ENCODE data around the gene CD180.

CD180 gene

DNA sequence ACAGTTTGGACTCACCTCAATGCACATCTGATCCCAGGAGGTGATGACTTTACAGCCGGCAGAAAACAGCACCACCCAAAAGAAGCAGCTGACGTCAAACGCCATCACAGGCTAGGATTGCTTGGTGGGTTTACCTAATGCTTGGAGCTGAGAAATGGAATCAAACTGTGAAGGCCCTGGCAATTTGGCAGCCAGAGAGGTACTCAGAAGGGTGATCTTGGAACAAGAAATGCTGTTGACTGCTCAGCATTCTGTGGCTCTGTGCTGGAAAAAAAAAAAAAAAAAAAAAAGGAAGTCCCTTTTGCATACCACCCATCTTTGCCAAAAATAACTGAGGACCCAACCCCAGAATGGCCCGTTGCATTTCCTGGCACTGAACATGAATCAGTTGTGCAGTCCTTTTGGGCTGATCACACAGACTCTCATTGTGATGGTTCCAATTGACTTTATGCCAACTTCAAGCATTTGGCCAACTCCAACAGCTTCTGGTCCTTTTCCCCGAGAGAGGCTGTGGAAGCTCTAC, at the start of gene CD180:
CD180 (minus strand) TSS at position 263 of the 523 bp plus-strand sequence; CDS start at position 105, 158 bp downstream.
- DNase-seq (ENCODE audit: low spot score) = no peak

DNA sequence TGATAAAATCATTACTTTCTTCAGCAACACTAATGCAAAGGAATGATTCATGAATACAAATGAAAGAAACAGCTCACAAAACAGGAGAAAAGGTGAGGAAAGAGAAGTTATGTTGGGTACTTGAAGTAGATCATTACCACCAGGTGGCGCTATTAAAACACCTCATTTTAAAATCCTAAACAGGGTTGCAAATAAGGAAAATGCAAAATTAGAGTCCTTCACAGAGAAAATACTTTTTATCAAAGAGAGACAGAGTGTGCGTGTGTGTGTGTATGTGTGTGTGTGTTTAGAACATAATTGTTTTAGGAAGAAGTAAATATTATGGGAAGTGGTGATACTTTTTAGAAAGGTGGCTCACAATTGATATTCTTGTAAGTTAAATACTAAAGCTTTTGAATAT, 49.5 kb upstream of the CD180 start:
- peak; percentile 59 for DNase-seq (ENCODE audit: low spot score)

DNA sequence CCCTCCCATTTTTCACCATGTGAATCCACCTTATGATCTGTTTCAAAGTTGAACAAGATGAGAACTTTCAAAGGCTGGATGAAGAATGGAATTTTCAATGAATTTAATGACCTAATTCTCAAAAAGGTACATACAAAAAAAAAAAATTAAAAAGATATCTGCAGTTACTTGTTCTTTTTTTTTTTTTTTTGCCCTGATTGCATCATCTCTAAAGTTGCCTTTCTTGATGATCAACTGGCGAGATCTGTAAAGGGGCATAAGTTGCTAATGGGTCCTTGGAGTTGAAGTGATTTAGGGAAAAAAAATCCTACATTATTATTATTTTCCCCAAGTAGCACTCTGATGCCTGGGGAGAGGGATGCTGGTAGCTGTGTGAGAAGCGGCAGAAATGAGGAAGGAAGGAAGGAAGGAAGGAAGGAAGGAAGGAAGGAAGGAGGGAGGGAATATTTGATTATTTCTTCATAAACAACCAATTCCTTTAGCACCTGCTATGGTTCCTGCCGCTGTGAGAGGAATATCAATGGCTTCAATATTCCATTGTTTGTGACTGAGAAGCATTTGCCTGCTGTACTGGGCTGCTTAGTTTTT, 48.8 kb upstream of the CD180 start:
- DNase-seq (ENCODE audit: low spot score) = no peak

DNA sequence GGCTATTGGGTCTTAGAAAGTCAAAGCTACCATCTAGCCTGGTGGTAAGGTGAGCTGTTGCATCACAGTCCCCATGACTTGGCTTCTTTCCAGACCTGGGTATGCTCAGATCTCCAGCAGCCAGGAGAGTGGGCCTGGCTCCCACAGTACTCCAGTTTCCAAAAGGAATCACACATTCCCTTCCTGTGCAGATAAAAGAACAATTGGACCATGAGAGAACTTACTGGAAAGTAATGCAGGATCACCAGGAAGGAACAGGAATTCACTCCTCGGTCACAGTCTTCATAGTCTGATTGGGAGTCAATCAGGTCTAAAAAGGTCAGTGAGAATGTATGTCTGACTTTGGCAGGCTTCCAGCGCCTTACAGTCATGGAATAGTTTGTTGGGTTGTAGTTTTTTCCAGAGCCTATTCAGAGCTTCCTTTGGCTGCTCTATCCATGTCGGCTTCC, 47.8 kb upstream of the CD180 start:
- DNase-seq (ENCODE audit: low spot score) = no peak

DNA sequence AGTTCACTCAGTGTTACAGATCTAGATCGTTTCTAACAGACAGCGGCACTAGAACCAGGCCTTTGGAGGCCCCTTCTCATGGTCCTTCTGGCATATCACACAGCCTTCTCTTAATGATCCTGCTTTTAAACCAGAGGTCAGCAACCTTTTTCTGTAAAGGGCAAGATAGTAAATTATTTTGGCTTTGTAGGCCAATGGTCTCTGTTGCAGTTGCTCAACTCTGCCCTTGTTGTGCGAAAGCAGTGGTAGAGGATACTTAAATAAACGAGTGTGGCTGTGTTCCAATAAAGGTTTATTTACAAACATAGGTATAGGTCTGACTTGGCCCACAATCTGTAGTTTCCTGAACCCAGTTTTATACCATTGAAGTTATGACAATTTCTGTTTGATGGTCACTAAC, 47.3 kb upstream of the CD180 start:
- DNase-seq (ENCODE audit: low spot score) = no peak

DNA sequence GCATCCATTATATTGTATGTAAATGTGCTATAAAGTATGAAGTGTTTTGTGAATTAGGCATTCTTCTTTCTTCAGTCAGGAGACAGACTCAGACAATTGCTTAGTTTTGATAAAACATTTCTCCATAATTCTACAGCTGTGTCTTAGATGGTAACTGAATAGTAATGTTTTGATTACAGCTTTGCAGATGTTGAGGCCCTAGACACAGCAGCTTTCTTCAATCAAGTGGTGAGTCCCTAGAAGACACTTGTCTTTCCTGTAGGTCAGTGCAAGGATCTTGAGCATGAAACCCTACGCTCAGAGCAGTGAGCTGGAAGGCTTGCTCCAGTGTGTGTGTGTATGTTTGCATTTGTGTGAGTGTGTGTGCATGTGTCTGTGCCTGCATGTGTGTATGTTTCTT, 46.8 kb upstream of the CD180 start:
- no peak for DNase-seq (ENCODE audit: low spot score)

DNA sequence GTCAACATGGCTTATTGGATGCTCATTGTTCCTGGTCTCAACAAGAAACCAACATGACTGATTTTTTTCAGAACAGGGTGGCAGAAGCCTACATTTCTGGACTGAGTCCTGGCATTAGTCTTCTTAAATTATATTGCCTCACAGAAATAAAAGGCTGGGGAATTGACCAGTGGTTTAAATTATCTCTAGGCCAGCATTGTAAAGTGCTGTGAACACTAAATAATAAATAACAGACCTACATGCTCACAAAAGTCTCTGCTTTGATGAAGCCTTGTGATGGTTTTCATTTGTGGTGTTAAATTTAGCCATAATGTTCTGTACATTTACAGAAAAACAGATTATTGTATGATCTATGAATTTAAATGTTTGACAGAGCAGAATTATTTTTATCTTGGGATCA, 44.7 kb upstream of the CD180 start:
- no peak for DNase-seq (ENCODE audit: low spot score)

DNA sequence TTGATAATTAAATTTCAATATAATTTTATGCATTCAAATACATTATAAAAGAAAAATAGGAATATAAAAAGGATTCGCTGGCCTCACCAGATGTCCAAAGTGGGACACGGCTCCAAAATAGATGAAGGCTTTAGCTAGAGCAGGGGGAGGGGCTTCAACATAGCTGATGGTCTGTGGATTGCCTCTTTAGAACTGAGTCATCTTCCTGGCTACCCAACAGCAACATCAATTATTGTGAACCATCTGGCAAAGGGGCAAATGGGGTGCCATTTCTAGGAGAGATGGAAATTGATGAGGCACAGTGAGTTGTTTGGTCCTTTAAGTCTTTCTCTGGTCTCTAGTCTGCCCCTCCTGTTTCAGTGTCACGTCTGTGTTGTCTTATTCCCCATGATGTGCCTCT, 44.2 kb upstream of the CD180 start:
- DNase-seq (ENCODE audit: low spot score) = no peak

DNA sequence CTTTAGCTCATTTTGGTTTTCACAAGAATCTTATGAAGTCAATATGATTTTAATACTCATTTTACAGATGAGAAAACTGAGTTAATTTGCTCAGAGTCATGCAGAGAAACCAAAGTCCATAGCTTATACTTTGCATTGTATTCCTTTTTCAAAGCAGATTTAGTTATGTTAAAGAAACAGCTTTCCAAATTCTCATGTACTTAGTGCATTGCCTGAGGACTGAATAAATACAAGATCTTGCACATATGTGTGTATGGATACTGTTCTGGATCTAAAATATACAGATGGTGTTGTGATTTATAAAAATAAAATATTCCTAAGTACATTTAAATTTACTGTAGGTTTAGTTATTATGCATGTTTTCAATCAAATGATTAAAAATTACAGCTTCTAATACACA, 43.5 kb upstream of the CD180 start:
- DNase-seq (ENCODE audit: low spot score) = no peak

DNA sequence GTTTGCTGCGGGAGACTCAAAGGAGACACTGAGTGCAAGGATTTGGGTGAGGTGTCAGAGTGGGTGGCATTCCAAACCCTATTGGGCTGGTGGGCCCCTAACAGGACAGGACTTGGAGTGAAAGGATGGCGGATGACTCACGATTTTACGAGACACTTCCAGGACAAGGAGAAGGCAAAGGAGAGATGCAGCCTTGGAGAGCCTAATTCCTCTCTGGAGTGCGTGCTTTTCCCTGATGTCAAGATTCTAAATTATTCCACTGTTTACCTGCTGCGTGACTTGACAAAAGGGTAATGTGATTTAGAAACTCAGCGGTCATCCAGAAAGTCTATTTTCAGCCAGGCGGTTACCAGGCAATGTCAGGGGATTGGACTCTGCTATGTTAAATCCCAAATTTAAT, 41.6 kb upstream of the CD180 start:
- DNase-seq (ENCODE audit: low spot score) = no peak

DNA sequence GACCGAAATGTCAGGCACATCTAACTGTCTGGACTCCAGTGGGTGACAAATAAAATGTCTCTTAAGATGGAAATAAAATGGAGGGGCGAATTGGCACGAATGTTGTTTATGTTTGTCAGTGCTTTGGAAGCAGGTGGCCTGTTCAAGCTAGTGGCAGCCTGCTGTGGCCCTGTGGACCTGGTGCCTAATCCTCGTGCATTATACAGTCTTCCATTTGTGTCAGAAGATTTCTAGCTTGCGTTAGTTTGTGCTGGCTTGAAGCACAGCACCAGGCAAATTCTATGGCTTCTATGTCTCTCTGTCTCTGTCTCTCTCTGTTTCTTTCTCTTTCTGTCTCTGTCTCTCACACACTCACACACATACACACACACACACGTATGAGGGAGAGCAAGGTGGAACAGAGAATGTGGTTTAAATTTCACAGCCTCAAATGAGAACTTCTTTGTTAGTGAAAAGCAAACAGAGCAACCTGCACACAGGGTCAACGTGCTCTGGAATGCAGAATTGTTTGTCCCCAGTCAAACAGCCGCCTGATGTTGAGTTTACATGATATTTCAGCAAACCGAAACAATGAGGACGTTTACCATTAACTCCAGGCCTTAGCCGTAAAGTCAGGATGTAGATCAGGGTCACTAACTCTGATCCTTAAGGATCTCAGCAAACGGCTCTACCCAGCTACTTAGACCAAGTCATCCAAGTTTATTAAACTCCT, 39.0 kb upstream of the CD180 start:
- no peak for DNase-seq (ENCODE audit: low spot score)

DNA sequence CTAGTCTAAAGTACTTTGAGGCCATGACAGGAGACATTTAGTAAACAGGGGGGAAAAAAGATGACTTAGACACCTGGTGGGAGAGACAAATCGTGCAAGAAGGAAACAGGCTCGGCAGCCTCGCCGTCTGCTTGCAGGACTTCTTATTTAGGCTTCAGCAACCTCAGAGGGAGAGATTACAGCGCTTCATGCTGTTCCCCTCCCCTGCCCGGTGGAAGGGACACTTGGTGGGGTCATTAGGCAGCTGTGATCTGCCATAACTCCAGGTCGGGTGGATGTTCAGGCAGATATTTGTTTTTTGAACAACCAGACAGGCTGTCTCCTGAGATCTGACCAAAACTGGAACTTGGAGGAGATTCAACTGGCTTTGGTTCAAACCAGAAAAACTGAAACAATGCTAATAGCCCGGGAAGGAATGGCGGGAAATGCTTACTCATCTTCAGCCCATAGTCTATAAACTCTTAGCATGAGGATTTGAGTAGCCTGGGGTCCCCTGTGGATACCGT, 38.1 kb upstream of the CD180 start:
- no peak for DNase-seq (ENCODE audit: low spot score)

DNA sequence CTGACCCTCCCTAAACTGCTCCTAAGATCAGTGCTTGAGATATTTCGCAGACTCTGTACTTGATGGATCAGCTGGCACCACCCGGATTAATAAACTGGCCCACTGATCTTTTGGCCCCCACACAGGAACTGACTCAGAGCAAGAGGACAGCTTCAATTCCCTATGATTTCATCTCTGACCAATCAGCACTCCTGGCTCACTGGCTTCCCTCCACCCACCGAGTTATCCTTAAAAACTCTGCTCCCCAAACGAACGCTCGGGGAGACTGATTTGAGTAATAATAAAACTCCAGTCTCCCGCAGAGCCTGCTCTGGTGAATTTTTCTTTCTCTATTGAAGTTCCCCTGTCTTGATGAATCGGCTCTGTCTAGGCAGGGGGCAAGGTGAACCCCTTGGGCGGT, 36.5 kb upstream of the CD180 start:
- no peak for DNase-seq (ENCODE audit: low spot score)

DNA sequence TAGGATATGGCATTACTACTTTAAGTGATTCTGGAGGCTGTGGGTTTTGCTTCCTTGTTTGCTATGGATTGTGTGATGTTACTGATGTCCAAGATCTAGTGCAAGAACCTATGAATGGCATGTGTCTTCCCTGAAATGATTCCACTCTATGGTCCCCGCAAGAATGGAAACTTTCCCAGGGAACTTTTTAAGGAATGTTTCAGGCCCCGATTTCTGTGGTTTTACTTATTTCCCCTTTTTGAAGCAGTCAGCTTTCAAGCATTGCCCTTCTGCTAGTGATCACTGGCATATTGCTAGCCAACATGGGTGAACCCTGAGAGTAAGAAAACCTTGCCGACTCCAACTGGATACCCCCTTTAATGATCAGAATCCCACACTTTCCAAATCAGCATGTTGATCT, 26.6 kb upstream of the CD180 start:
- no peak for DNase-seq (ENCODE audit: low spot score)

DNA sequence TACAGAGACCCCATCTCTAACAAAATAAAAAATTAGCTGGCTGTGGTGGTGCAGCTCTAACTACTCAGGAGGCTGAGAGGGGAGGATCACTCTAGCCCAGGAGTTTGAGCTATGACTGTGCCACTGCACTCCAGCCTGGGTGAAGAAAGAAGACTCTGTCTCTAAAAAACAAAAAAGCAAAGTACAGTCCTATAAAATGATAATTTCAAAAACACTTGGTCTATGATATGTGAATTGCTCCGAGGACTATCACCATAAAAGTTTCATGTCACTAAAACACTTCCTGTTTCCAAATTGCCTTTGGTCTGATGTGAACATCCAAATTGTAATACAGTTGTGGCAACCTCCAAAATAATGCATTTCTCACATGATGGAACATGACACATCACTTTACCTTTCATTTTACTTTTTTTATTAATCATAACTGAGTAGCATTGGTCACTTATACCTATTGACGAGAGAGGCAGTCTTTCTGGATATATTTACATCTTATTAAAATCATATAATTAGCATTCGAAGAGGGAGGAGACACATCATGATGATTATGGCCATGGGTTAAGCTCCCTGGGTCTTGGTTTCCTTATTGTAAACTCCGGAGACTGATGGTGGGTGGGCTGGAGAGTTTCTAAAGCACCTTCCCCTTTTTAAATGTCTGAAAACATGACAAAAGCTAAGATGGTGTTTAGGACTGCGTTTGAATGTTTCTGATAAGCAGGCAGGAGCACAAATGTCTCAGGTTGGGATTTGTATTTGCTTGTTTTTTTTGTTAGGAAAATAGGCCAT, 25.8 kb upstream of the CD180 start:
- no peak for DNase-seq (ENCODE audit: low spot score)

DNA sequence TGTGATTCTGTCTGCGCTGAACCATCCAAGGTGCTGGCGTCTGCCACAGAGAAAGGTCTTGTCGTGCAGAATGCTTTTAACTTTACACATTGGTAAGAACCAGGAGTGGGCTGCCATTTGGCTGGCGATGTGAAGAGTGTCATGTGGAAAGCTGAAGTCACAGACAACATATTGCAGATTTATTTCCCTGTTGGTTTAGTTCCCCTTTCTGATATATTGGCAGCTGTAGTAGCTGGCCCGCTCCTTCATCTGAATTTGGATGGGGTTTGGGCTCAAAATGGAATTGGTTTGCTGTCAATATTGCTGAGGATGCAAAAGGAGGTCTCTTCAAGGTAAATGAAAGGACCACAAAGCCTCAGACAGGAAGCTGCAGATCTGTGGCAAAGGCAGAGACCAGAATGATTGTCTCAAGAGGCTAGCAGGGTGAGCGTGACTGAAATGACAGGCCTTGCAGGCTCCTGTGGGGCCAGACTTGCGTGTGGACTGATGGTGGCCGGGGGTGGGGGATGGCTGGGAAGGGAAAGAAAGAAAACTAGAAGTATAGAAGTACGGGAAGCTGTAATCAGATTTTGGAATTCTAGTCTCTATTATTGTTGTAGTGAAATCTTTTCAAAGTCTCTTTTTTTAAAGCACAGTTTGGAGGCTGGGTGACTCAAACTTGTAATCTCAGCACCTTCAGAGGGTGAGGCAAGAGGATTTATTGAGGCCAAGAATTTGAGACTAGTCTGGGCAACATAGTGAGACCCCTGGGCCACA, 25.1 kb upstream of the CD180 start:
- DNase-seq (ENCODE audit: low spot score) = no peak

DNA sequence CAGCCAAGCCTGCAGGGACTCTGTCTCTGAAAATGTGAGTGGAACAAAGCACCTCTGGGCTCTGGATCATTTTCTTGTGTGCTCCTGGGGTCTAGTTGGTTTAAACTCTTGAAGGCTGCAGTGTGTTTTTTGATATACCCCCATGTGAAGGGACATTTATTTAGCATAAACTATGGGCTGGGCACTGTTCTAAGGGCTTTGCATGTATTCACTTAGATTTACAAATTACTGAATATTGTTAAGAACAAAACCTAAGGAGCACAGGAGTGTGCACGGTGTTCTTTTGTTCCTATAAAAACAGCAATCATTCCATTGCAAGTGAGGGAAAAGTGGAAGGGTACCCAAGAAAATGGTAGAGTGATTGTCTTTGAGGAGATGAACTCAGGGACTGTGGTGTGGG, 20.0 kb upstream of the CD180 start:
- DNase-seq (ENCODE audit: low spot score) = no peak

DNA sequence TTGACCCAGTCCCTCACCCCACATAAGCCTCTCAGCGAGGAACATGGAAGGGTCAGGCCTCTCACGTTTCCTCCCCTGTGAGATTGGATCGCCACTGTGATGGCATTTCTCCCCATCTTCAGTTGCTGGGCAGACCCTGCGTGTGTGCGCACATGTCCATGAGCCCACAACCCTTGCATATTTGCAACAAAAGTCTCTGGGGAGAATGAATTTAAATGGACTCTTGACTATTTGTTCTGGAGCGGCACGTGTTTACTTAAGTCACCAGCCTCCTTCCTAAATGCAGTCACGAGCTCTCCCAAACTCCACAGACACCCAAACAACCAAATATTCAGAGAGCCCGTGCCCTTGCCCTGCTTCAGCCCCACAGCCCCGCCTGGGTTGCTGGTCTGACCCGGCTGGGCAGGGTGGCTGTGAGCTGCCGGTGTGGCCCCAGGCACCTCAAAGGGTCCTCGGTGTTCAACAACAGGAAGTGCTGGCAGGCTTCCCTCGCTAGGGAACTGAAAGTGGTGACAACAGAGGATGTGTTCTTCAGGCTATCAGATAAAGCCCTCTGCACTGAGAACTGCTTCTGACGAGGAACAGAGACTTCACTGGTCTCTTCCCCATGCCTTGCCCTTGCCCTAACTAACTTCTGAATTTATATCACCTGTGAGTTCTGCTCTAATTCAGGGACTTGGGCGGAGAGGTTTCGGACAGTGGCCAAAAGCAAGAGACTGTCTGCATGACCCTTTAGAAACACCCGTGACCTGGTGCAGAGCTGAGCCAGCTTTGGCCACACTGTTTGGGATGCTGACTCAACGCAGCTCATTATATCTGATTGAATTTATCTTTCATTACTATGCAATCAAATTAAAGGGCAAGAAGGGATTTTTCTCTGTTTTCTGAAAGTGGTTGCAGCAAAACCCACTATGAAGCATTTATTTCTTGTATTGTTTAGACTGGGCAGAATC, 19.2 kb upstream of the CD180 start:
- DNase-seq (ENCODE audit: low spot score) = no peak

DNA sequence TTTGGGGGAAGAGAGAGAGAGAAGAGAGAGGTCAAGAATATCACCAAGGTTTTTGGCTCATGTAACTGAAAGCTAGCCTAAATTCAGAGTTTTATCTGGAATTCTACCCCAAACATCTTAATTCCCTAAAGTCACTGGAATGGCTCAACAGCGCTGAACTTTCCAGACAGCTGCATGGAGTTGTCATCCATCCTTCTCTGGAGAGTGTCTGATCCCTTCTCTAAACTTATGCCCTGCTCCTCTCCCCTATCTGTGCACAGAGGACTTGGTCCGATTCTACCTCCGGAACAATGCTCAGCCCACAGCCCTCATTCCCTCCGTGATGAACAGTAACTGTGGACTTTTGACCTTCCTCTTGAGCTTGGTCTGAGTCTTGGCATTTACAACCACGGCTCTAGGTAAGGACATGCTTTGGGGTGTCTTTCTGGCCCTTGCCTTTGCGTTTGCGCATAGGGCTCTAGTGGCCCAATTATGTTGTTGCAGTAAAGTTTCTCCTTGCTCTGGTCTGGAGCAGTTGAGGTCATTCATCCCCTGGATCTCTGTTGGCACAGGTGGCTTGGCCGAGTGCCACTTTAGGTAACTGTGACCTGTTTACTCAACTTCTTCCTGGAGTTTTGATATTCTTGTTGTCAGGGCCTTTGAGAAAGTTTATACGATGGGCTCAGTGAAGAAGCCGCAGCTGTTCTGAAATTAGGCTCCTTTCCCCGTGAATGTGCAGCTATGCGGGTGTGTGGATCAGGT, 18.3 kb upstream of the CD180 start:
- DNase-seq (ENCODE audit: low spot score) = no peak

DNA sequence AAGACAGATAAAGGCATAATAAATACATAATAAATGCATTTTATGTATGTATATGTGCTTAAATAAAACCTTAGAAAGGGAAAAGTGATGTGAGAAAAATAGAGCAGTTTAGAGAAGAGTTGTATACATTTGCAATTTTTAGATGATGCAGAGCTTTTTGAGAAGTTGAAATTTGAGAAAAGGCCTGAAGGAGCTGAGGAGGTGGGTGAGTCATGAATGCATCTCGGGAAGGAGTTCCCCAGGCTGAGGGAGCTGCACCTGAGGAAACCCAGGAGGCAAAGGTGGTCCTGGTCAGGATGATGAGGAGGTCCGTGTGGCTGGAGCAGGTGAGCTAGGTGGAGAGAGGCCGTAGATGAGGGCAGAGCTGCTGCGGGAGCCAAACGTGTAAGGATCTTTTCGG, 17.4 kb upstream of the CD180 start:
- no peak for DNase-seq (ENCODE audit: low spot score)

Data from hematopoietic multipotent progenitor cell treated with erythropoietin and hydrocortisone succinate and interleukin-3 and kit ligand, for 17 days (in vitro differentiated cells).